Adrenal gland (tissue), 5 donors: ENCODE data around the gene ADGRA1.

Experiments used
- POLR2A ChIP-seq, 2 donors: fragments of 450-650 bp; IDR thresholded peaks; one replicate each; pipeline ENCODE4 v1.6.1; 2017; ENCODE audit warnings: antibody characterized with exemption in 2 of 2, mild to moderate bottlenecking in 2 of 2, moderate library complexity in 1 of 2
- TF ChIP-seq, protein P1 (sequence below), 6 experiments: fragments of 450-650 bp in 4 of 6; fragments of 200-600 bp in 2 of 6; sonication (generic) in 1 of 6; IDR thresholded peaks; 1 replicate in 5 of 6; 2 replicates in 1 of 6; pipeline versions ENCODE4 v1.5.1 to v1.8.0; 2016 to 2021; ENCODE audit warnings: antibody characterized with exemption in 6 of 6, mild to moderate bottlenecking in 2 of 6, moderate library complexity in 1 of 6
- donor health status: DM: no; HTN: no; CAD: no.

DNA sequence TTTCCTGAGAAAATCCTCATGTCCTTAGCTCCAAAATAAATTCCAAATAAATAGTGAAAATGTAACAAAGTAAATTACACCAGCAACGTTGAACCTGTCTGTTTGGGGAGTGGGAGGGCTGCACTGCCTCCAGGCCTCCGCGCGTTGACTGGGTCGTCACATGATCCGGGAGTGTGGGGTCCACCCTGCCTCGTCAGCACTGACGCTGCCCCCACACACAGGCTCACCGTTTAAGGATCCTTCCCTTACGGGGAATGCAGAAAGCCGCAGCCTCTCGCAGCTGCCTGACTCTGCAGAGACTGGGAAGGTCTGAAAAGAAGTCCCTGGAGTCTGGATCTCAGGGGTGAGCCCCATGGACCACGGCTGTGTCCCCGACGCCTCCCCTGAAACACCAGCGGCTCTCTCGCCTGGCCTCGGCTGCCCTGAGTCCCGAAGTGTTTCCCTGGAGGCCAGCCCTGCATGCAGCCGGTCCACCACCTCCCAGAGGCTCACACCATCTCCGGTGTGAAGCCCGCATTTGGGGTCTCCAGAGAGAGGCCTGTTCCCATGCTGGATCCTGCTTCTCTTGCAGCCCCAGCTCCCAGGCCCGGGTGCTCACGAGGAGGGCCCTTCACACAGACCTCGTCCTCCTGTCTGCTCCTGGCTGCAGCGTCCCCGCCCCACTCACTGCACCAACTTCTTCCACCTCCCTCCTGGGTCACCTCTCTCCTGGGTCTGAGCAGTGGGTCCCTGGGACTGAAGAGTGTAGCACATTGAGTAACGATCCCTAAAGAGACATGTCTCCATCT lies 49.5 kb upstream of the ADGRA1 start:
- TF ChIP-seq, protein P1, sequence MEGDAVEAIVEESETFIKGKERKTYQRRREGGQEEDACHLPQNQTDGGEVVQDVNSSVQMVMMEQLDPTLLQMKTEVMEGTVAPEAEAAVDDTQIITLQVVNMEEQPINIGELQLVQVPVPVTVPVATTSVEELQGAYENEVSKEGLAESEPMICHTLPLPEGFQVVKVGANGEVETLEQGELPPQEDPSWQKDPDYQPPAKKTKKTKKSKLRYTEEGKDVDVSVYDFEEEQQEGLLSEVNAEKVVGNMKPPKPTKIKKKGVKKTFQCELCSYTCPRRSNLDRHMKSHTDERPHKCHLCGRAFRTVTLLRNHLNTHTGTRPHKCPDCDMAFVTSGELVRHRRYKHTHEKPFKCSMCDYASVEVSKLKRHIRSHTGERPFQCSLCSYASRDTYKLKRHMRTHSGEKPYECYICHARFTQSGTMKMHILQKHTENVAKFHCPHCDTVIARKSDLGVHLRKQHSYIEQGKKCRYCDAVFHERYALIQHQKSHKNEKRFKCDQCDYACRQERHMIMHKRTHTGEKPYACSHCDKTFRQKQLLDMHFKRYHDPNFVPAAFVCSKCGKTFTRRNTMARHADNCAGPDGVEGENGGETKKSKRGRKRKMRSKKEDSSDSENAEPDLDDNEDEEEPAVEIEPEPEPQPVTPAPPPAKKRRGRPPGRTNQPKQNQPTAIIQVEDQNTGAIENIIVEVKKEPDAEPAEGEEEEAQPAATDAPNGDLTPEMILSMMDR (IDR thresholded peaks at IDR 0.05), result no peak
- no peak for TF ChIP-seq POLR2A (IDR thresholded peaks at IDR 0.05)
